ENCODE data around the gene ZFAND4.
"Not testable (repeated sequence)": the region's sequence is repeated elsewhere in the genome, so short reads cannot be mapped to it uniquely, and the experiment has no call there.

The ZFAND4 gene

DNA sequence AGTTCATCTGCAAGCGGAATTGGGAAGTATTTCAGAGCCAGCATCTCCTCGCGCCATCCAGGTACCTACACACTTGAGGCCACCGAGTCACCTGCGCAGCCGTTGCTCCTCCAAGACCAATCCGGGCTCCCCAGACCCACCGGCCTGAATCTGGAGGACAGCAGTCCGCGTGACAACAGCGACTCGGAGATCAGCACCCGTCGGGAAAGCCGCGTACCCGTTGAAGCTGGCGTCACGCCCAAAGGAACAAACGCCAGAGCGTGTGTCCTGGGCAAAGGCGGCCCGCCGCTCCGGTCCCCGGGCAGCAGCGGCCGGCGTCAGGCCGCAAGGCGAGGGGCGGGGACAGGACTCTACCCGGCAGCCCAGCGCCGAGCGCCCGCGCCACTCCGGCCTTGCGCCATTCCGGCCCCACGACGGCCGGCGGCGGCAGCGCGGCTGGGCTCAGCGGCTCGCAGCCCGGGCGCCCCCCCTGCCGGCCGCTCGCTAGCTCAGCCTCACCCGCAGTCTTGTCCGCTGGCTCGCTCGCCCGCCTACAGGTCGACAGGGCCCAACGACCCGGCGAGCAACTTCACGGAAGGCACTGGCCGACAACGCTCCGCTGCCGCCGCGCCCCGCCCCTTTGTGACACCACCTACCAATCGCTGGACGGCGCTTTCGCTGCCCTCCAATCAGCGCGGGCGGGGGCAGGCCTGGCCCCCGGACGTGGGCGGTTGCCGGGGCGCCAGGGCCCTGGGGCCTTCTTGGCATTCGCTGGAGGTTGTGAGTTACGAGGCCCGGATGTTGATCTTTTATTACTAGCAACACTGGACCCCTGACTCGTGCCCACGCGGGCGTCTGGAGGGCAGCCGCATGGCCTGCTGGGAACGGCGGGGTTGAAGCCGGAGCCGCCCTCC lies at the start of gene ZFAND4:
Gene ZFAND4 (minus strand): TSS at position 592 of the 893 bp plus-strand sequence. CDS start 9,047 bp downstream, outside the sequence.
- DNase-seq = peak; percentile 91 to 93

DNA sequence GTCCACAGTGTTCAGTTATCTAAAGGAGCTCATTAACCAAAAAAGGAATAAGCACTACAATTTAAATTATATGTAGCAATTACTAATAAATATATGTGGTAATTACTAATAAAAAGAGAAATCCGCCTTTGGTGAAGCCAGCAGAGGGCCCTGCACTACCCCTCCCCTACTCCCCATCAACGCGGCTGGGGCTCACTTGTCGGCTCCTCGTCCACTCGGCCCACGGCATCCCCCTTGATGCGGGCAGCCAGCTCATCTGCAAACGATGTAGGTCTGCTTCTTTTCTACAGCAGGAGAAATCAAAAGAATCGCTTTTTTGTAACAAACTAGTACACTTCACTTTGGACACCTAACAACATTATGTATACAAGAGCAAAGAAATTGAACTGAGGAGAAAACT lies 48.9 kb upstream of the ZFAND4 start:
- DNase-seq = not testable (repeated sequence)

DNA sequence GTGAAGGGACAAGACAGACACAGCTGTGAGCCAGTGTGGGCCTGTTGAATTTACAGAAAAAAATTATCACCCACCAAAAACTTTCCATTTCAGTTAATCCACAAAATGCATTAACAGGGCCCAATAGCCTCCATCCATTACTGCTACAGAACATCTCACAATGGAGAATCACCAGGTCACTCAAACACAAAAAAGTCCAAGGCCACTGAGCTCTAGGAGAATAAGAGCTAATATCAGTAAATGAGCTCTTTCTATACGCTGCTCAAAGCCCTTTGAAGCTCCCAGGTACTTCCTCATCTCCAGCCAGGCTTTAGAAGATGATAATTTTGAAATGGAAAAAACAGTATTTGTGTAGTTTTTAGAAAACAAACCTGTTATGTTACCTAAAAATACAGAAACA lies 45.1 kb upstream of the ZFAND4 start:
- DNase-seq = not testable (repeated sequence)

DNA sequence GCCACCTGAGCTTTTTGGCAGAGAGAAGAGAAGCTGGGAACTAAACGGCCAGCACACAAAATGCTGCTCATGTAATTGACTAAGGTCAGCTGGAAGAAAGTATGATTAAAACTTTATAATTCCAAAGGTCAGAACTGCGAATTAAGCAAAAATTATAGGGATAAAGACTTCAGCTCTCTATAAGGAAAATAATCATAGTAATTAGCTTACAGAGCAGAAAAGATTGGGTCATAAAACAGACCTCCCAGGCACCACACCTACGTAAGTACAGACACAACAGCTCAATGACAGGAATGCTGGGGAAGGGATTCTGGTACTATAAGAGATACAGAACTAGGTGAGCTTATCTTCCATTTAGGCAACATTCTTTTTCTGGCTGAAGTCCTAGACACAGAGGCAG lies 44.5 kb upstream of the ZFAND4 start:
- DNase-seq = not testable (repeated sequence)

DNA sequence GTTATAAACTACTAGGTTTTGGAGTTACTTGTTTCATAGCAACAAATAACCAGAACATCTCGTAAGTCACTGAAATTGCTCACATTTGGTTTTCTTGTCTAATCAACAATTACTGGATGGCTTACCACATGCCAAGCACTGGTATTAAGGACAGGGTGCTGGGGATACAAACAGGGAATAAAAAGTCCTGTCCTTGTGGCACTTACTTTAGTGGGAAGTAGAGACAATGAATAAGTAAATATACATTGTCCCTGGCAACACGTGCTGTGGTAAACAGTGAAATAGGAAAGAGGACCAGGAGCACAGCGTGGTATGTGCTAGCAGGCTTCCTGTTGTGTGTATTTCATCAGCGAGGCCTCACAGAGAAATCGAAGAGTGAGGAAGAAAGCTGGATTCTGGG lies 38.7 kb upstream of the ZFAND4 start:
- not testable (repeated sequence) for DNase-seq

- not testable (repeated sequence) for DNase-seq
Observed at GRCh38 chr10:45710200-45710796, 37.7 kb upstream of the ZFAND4 start.

DNA sequence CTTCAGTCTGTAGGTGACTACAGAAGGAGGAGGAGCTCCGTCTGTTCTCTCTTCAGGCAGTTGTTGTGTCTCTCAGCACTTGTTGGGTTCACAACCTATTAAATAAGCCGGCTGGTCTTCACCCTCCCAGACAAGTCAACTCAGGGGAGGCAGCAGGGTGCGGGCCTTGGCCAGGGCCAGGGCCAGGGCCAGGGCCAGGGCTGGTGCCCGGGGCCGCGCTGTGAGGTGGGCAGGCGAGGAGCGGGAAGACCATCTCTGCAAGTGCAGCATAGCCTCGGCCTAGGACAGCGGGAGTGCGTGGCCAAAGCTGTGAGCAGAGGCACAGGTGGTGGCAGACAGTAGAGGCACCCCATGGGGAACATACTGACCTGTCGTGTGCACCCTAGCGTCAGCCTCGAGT lies 5.9 kb upstream of the ZFAND4 start:
- DNase-seq = not testable (repeated sequence)

DNA sequence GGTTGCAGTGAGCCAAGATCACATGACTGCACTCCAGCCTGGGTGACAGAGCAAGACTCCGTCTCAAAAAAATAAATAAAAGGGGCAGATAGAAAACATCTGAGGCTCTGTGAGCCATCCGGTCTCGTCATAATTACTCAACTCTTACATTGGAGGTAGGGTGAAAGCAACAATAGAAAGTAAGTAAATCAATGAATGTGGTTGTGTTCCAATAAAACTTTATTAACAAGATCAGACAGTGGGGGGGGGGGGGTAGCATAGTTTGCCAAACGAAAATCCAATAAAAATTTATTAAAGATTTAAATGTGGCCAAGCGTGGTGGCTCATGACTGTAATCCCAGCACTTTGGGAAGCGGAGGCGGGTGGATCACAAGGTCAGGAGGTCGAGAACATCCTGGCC lies 2.8 kb upstream of the ZFAND4 start:
- DNase-seq = no peak

GRCh38 chr10:45673074-45673648 lies 589 bp upstream of the ZFAND4 start:
- DNase-seq = no peak

GRCh38 chr10:45671300-45671699 lies 1.3 kb downstream of the ZFAND4 start:
- DNase-seq = not testable (repeated sequence)

DNA sequence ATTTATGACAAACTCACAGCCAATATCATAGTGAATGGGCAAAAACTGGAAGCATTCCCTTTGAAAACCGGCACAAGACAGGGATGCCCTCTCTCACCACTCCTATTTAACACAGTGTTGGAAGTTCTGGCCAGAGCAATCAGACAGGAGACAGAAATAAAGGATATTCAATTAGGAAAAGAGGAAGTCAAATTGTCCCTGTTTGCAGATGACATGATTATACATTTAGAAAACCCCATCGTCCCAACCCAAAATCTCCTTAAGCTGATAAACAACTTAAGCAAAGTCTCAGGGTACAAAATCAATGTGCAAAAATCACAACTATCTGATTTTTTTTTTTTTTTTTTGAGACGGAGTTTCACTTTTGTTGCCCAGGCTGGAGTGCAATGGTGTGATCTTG lies 2.7 kb downstream of the ZFAND4 start:
- not testable (repeated sequence) for DNase-seq

GRCh38 chr10:45660876-45661411 lies 11.6 kb downstream of the ZFAND4 start:
- DNase-seq = no peak

GRCh38 chr10:45657033-45657926 lies 15.3 kb downstream of the ZFAND4 start:
- DNase-seq = no peak

DNA sequence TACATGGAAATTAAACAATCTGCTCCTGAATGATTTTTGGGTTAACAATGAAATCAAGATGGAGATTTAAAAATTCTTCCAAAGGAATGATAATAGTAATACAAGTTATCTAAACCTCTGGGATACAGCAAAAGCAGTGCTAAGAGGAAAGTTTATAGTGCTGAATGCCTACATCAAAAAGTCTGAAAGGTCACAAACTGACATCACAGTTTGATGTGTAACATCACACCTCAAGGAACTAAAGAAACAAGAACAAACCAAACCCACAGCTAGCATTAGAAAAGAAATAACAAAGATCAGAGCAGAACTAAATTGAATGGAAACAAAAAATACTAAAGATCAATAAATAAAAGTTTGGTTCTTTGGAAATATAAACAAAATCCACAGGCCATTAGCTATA lies 17.4 kb downstream of the ZFAND4 start:
- DNase-seq = no peak

DNA sequence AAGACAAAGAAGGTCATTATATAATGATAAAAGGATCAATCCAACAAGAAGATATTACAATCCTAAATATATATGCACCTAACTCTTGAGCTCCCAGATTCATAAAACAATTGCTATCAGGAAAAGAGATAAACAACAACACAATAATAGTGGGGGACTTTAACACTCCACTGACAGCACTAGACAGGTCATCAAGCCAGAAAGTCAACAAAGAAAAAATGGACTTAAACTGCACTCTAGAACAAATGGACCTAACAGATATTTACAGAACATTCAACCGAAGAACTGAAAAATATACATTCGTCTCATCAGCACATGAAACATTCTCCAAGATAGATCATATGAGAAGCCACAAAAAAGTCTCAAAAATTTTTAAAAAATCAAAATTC lies 17.8 kb downstream of the ZFAND4 start:
- DNase-seq = not testable (repeated sequence)

- DNase-seq = no peak
Observed at GRCh38 chr10:45653454-45653853, 19.1 kb downstream of the ZFAND4 start.

DNA sequence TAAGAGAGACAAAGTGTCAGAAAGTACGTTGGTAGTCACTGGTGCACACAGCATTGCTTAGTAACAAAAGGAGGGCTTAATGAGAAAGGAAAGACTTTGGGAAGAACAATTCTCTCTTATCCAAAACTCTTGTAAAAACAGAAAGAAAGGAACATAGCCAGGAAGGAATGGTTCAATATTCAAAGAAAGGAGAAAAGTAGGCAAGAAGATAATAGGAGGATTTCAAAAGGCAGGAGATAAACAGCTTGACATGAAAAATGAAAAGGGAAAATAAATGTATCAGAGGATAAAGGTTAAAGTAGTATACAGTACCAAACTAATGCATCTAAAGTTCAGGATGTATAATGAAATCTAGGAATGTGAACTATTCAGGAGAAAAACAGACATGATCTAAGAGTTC lies 20.1 kb downstream of the ZFAND4 start:
- DNase-seq = no peak

GRCh38 chr10:45649296-45649695 lies 23.3 kb downstream of the ZFAND4 start:
- DNase-seq = no peak

- DNase-seq = no peak
Observed at GRCh38 chr10:45647118-45647517, 25.5 kb downstream of the ZFAND4 start.

GRCh38 chr10:45646384-45647050 lies 26.1 kb downstream of the ZFAND4 start:
- DNase-seq = no peak

GRCh38 chr10:45644527-45644926 lies 28.0 kb downstream of the ZFAND4 start:
- DNase-seq = no peak

GRCh38 chr10:45640941-45641340 lies 31.6 kb downstream of the ZFAND4 start:
- no peak for DNase-seq

All from stimulated activated CD4-positive, alpha-beta T cell treated with anti-CD3 and anti-CD28 coated beads, Interleukin-4, amount 100 ng/mL, for 4 hours (primary cell).